H9 (cell line): ENCODE results near the gene EML3. TPM values are rescaled to one million over a fixed set of nuclear protein-coding genes. Genes with fewer than 3 reads are reported as not detected.

Experiments used
- DNase-seq: peaks from one replicate; pipeline ENCODE4 v3.0.0-alpha.2; 2017
- H2AFZ ChIP-seq: one replicate; pipeline ENCODE4 v1.6.1; 2013; ENCODE audit warnings: mild to moderate bottlenecking, low read length, control low read depth, moderate library complexity
- H2AK5ac ChIP-seq: 2 replicates; pipeline ENCODE4 v1.6.1; 2013; ENCODE audit warnings: low read length, control low read depth, mixed read lengths; ENCODE audit not compliant: insufficient read length
- H2BK120ac ChIP-seq: one replicate; pipeline ENCODE4 v1.6.1; 2013; ENCODE audit warnings: low read depth, mild to moderate bottlenecking, low read length, control low read depth, inconsistent platforms; ENCODE audit not compliant: poor library complexity, severe bottlenecking
- H2BK12ac ChIP-seq: 2 replicates; pipeline ENCODE4 v1.6.1; 2013; ENCODE audit warnings: low read length, control low read depth, mixed read lengths, low read depth; ENCODE audit not compliant: insufficient read length
- H2BK15ac ChIP-seq: 2 replicates; pipeline ENCODE4 v1.6.1; 2013; ENCODE audit warnings: low read depth, low read length, control low read depth
- H2BK20ac ChIP-seq: one replicate; pipeline ENCODE4 v1.6.1; 2013; ENCODE audit warnings: low read depth, mild to moderate bottlenecking, low read length, control low read depth, inconsistent platforms; ENCODE audit not compliant: poor library complexity, severe bottlenecking
- H2BK5ac ChIP-seq: 2 replicates; pipeline ENCODE4 v1.6.1; 2013; ENCODE audit warnings: low read length, control low read depth, mixed read lengths; ENCODE audit not compliant: insufficient read length
- H3K14ac ChIP-seq: 2 replicates; pipeline ENCODE4 v1.6.1; 2013; ENCODE audit warnings: low read length, control low read depth; ENCODE audit not compliant: insufficient read depth
- H3K18ac ChIP-seq: 2 replicates; pipeline ENCODE4 v1.6.1; 2013; ENCODE audit warnings: low read depth, mild to moderate bottlenecking, mixed read lengths, low read length, control low read depth; ENCODE audit not compliant: insufficient read length
- H3K23ac ChIP-seq: 2 replicates; pipeline ENCODE4 v1.6.1; 2013; ENCODE audit warnings: low read length, control low read depth, mixed read lengths, low read depth; ENCODE audit not compliant: insufficient read length
- H3K23me2 ChIP-seq: 2 replicates; pipeline ENCODE4 v1.6.1; 2013; ENCODE audit warnings: low read depth, mild to moderate bottlenecking, mixed read lengths, low read length, control low read depth; ENCODE audit not compliant: insufficient read length, poor library complexity, severe bottlenecking
- H3K27ac ChIP-seq: 2 replicates; pipeline ENCODE4 v1.5.1; 2013; ENCODE audit warnings: low read length, control low read depth, mixed read lengths, low read depth; ENCODE audit not compliant: insufficient read length
- H3K27me3 ChIP-seq: 2 replicates; pipeline ENCODE4 v1.6.1; 2013; ENCODE audit warnings: low read length, control low read depth, inconsistent platforms; ENCODE audit not compliant: insufficient read depth
- H3K4ac ChIP-seq: 2 replicates; pipeline ENCODE4 v1.6.1; 2013; ENCODE audit warnings: low read depth, mild to moderate bottlenecking, control low read depth, inconsistent platforms, low read length, moderate library complexity
- H3K4me1 ChIP-seq: 2 replicates; pipeline ENCODE4 v1.6.1; 2013; ENCODE audit warnings: low read length, control low read depth, inconsistent platforms; ENCODE audit not compliant: insufficient read depth
- H3K4me2 ChIP-seq: 2 replicates; pipeline ENCODE4 v1.6.1; 2013; ENCODE audit warnings: low read length, control low read depth, mixed read lengths; ENCODE audit not compliant: insufficient read length, insufficient read depth
- H3K56ac ChIP-seq: 2 replicates; pipeline ENCODE4 v1.6.1; 2013; ENCODE audit warnings: low read depth, mild to moderate bottlenecking, mixed read lengths, low read length, control low read depth; ENCODE audit not compliant: insufficient read length
- H3K79me1 ChIP-seq: 2 replicates; pipeline ENCODE4 v1.6.1; 2013; ENCODE audit warnings: low read depth, mild to moderate bottlenecking, moderate library complexity, low read length, control low read depth, inconsistent platforms; ENCODE audit not compliant: insufficient read depth, poor library complexity, severe bottlenecking
- H3K79me2 ChIP-seq: 2 replicates; pipeline ENCODE4 v1.6.1; 2013; ENCODE audit warnings: low read length, control low read depth, inconsistent platforms; ENCODE audit not compliant: insufficient read depth
- H3K9ac ChIP-seq: 2 replicates; pipeline ENCODE4 v1.6.1; 2013; ENCODE audit warnings: low read length, control low read depth, mixed read lengths; ENCODE audit not compliant: insufficient read length; ENCODE audit errors: extremely low read depth
- H3K9me3 ChIP-seq: one replicate; pipeline ENCODE4 v1.6.1; 2013; ENCODE audit warnings: low read depth, low read length, inconsistent platforms; ENCODE audit not compliant: control insufficient read depth
- H3T11ph ChIP-seq: one replicate; pipeline ENCODE4 v1.6.1; 2013; ENCODE audit warnings: mild to moderate bottlenecking, low read length, control low read depth, inconsistent platforms
- H4K20me1 ChIP-seq: one replicate; pipeline ENCODE4 v1.6.1; 2013; ENCODE audit not compliant: control insufficient read depth, insufficient read length, insufficient read depth
- H4K5ac ChIP-seq: 2 replicates; pipeline ENCODE4 v1.6.1; 2013; ENCODE audit warnings: low read depth, mild to moderate bottlenecking, mixed read lengths, low read length, control low read depth; ENCODE audit not compliant: insufficient read length
- H4K8ac ChIP-seq: replicated peaks from 2 replicates; pipeline ENCODE4 v1.6.1; 2013; ENCODE audit warnings: low read length, control low read depth, mixed read lengths, low read depth; ENCODE audit not compliant: insufficient read length
- H4K91ac ChIP-seq: 2 replicates; pipeline ENCODE4 v1.6.1; 2013; ENCODE audit warnings: low read depth, mild to moderate bottlenecking, moderate library complexity, mixed read lengths, low read length, control low read depth; ENCODE audit not compliant: insufficient read length
- H3K27ac Mint-ChIP-seq, 3 experiments: 2 replicates in 2 of 3; 3 replicates in 1 of 3; pipeline ENCODE4 v1.8.0; 2020 to 2021; ENCODE audit warnings: mixed read lengths in 3 of 3, mild to moderate bottlenecking in 1 of 3, moderate library complexity in 1 of 3
- H3K27me3 Mint-ChIP-seq: 2 replicates; pipeline ENCODE4 v1.8.0; 2021; ENCODE audit warnings: low read depth, mild to moderate bottlenecking, moderate library complexity, mixed read lengths
- H3K36me3 Mint-ChIP-seq, 3 experiments: 2 replicates in 2 of 3; 3 replicates in 1 of 3; pipeline ENCODE4 v1.8.0; 2020 to 2021; ENCODE audit warnings: low read depth in 3 of 3, mixed read lengths in 3 of 3; ENCODE audit not compliant: insufficient read depth in 1 of 3
- H3K4me1 Mint-ChIP-seq, 2 experiments: 2 replicates each; pipeline ENCODE4 v1.8.0; 2020; ENCODE audit warnings: mixed read lengths in 2 of 2
- H3K4me3 Mint-ChIP-seq, 2 experiments: 2 replicates in 1 of 2; 3 replicates in 1 of 2; pipeline ENCODE4 v1.8.0; 2020 to 2021; ENCODE audit warnings: mild to moderate bottlenecking in 2 of 2, mixed read lengths in 2 of 2, moderate library complexity in 1 of 2
- H3K9me3 Mint-ChIP-seq, 2 experiments: 2 replicates in 1 of 2; 3 replicates in 1 of 2; pipeline ENCODE4 v1.8.0; 2020; ENCODE audit warnings: mild to moderate bottlenecking in 2 of 2, mixed read lengths in 2 of 2, moderate library complexity in 1 of 2
- CTCF ChIP-seq: fragments of 200-600 bp; sonication (generic); conservative IDR thresholded peaks from 3 replicates; pipeline ENCODE4 v1.8.0; 2021; ENCODE audit warnings: antibody characterized with exemption, mild to moderate bottlenecking
- WGBS: extraction: QIAGEN DNeasy Blood & Tissue Kit; methylation state at CpG from one replicate; pipeline ENCODE4 v1.1.7; 2013; ENCODE audit warnings: missing lambda C conversion rate, low lambda C conversion rate, mixed read lengths; ENCODE audit not compliant: insufficient read length; ENCODE audit errors: extremely low coverage; 5-methylcytosine and 5-hydroxymethylcytosine counted together
- total RNA-seq: library from RNA; stranded (reverse); gene quantifications from 2 replicates; pipeline ENCODE4 v1.2.1, GENCODE V29; 2021

EML3 gene
- total RNA-seq, 1 experiment from 2014 or later = 35.3 TPM

- Histone ChIP-seq H2BK15ac (no peak overlapping the region), H3T11ph (no peak overlapping the region), H4K5ac (no peak overlapping the region), H2BK5ac (no peak overlapping the region), H4K8ac (no peak overlapping the region), H2BK12ac (no peak overlapping the region), H3K23me2 (peaks cover 4% of the 10 kb centered on the region), H3K79me2 (no peaks in the 10 kb centered on the region; the same call in 1 of the 2 replicates), H3K9ac (peak overlapping the region; percentile 84), H2BK120ac (no peak overlapping the region), H3K56ac (no peak overlapping the region), H3K23ac (no peak overlapping the region), H3K14ac (peak overlapping the region; percentile 96), H2AK5ac (no peak overlapping the region), H3K4me1 (peaks cover 8% of the 10 kb centered on the region), H3K4me2 (peak overlapping the region; percentile 71), H3K27me3 (peaks cover 12% of the 10 kb centered on the region; the same call in 1 of the 2 replicates), H3K27ac (no peak overlapping the region), H3K4ac (peak overlapping the region; percentile 59; the same call in 1 of the 2 replicates), H4K20me1 (peaks cover 2% of the 10 kb centered on the region), H2AFZ (no peak overlapping the region), H3K9me3 (no peaks in the 10 kb centered on the region), H3K79me1 (no peaks in the 10 kb centered on the region), H3K18ac (peak overlapping the region; percentile 69), H4K91ac (peak overlapping the region; percentile 32), H2BK20ac (no peak overlapping the region)
- H3K4me3 Mint-ChIP-seq = peak overlapping the region; percentile 90 to 93
- peaks cover 34% of the 10 kb centered on the region for H3K27me3 Mint-ChIP-seq
- H3K36me3 Mint-ChIP-seq = peaks cover 50 to 57% (median 52%) of the 10 kb centered on the region in 3 experiments
- H3K27ac Mint-ChIP-seq = peak overlapping the region in 2 of 3 experiments; percentile 84 to 86; a peak in 3 of 7 replicates
- no peaks in the 10 kb centered on the region for H3K9me3 Mint-ChIP-seq
- no peak for TF ChIP-seq CTCF
- peaks cover 42 to 57% of the 10 kb centered on the region in 2 experiments for H3K4me1 Mint-ChIP-seq
- no CpG with 5 or more reads among the region's 30 CpGs for WGBS
- DNase-seq = no peak
These were observed 11.5 kb downstream of the EML3 start for GRCh38 chr11:62601122-62601371.
